ENCODE data around the gene PAK5.
"Not testable (repeated sequence)": the region's sequence is repeated elsewhere in the genome, so short reads cannot be mapped to it uniquely, and the experiment has no call there.

The PAK5 gene

GRCh38 chr20:9685011-9685410 is 153.9 kb downstream of the PAK5 start:
- DNase-seq (ENCODE audit: low spot score), result no peak

- DNase-seq (ENCODE audit: low spot score), result no peak
These were observed 161.7 kb downstream of the PAK5 start for GRCh38 chr20:9677100-9677623.

- DNase-seq (ENCODE audit: low spot score), result no peak
These were observed 165.9 kb downstream of the PAK5 start for GRCh38 chr20:9672981-9673380.

GRCh38 chr20:9672027-9672426 is 166.8 kb downstream of the PAK5 start:
- no peak for DNase-seq (ENCODE audit: low spot score)

GRCh38 chr20:9668381-9668780 is 170.5 kb downstream of the PAK5 start:
- DNase-seq (ENCODE audit: low spot score), result no peak

GRCh38 chr20:9663423-9663822 is 175.5 kb downstream of the PAK5 start:
- DNase-seq (ENCODE audit: low spot score), result no peak

GRCh38 chr20:9660236-9660868 is 178.5 kb downstream of the PAK5 start:
- peak; percentile 11 for DNase-seq (ENCODE audit: low spot score)

GRCh38 chr20:9647741-9648140 is 191.1 kb downstream of the PAK5 start:
- DNase-seq (ENCODE audit: low spot score), result no peak

GRCh38 chr20:9646375-9646774 is 192.5 kb downstream of the PAK5 start:
- DNase-seq (ENCODE audit: low spot score), result no peak

GRCh38 chr20:9642882-9643281 is 196.0 kb downstream of the PAK5 start:
- no peak for DNase-seq (ENCODE audit: low spot score)

GRCh38 chr20:9641499-9642000 is 197.3 kb downstream of the PAK5 start:
- not testable (repeated sequence) for DNase-seq (ENCODE audit: low spot score)

GRCh38 chr20:9637889-9638288 is 201.0 kb downstream of the PAK5 start:
- DNase-seq (ENCODE audit: low spot score), result no peak

- no peak for DNase-seq (ENCODE audit: low spot score)
These were observed 203.1 kb downstream of the PAK5 start for GRCh38 chr20:9635750-9636149.

GRCh38 chr20:9634327-9634726 is 204.5 kb downstream of the PAK5 start:
- DNase-seq (ENCODE audit: low spot score), result no peak

- DNase-seq (ENCODE audit: low spot score), result no peak
These were observed 205.9 kb downstream of the PAK5 start for GRCh38 chr20:9632991-9633390.

GRCh38 chr20:9632265-9632664 is 206.6 kb downstream of the PAK5 start:
- no peak for DNase-seq (ENCODE audit: low spot score)

- no peak for DNase-seq (ENCODE audit: low spot score)
These were observed 208.3 kb downstream of the PAK5 start for GRCh38 chr20:9630554-9630953.

GRCh38 chr20:9629831-9630230 is 209.0 kb downstream of the PAK5 start:
- no peak for DNase-seq (ENCODE audit: low spot score)

GRCh38 chr20:9628589-9628988 is 210.3 kb downstream of the PAK5 start:
- no peak for DNase-seq (ENCODE audit: low spot score)

GRCh38 chr20:9628141-9628540 is 210.7 kb downstream of the PAK5 start:
- no peak for DNase-seq (ENCODE audit: low spot score)

GRCh38 chr20:9627219-9627618 is 211.7 kb downstream of the PAK5 start:
- no peak for DNase-seq (ENCODE audit: low spot score)

- DNase-seq (ENCODE audit: low spot score), result no peak
These were observed 212.5 kb downstream of the PAK5 start for GRCh38 chr20:9626357-9626756.

GRCh38 chr20:9617940-9618339 is 220.9 kb downstream of the PAK5 start:
- peak; percentile 20 for DNase-seq (ENCODE audit: low spot score)

GRCh38 chr20:9616833-9617461 is 221.9 kb downstream of the PAK5 start:
- DNase-seq (ENCODE audit: low spot score), result peak; percentile 47

Data from AG08396 (cell line).